IMR-90 (cell line): ENCODE measurements around the gene GABARAPL1. TPM values are rescaled to one million over a fixed set of nuclear protein-coding genes. Genes with fewer than 3 reads are reported as not detected.

ENCODE experiments used
- ATAC-seq: fragments of 200-7000 bp; cut with Tn5 transposase; 2 replicates; pipeline ENCODE4 v1.9.1; 2020; ENCODE audit warnings: low read depth, mild to moderate bottlenecking, moderate library complexity
- BruUV-seq: library from RNA; stranded (reverse); fragments of 400-500 nt; replicated peaks from 2 replicates; lab custom pipeline; 2021; lab: Mats Ljungman, UMichigan
- CTCF ChIA-PET: fragments of 300-600 bp; formaldehyde crosslinking; extraction: SDS; loops from one replicate; lab custom pipeline; 2021; ENCODE audit warnings: antibody characterized with exemption; lab: Yijun Ruan, JAX
- POLR2A ChIA-PET: fragments of 300-600 bp; sonication (Branson Sonifier 250); formaldehyde crosslinking; loops from one replicate; lab custom pipeline; 2022; ENCODE audit warnings: antibody characterized with exemption; ENCODE audit not compliant: unreplicated experiment; lab: Charles Lee
- DNase-seq: peaks from one replicate; pipeline ENCODE4 v3.0.0; 2013
- H2AFZ ChIP-seq: replicated peaks from 2 replicates; pipeline ENCODE3; 2013; ENCODE audit warnings: low read length, mild to moderate bottlenecking; ENCODE audit not compliant: poor library complexity
- H2AK5ac ChIP-seq: 2 replicates; pipeline ENCODE4 v1.6.1; 2013; ENCODE audit warnings: low read depth, low read length, inconsistent platforms
- H2AK9ac ChIP-seq: replicated peaks from 2 replicates; pipeline ENCODE3; 2013; ENCODE audit warnings: mild to moderate bottlenecking, low read depth, low read length, moderate library complexity; ENCODE audit not compliant: poor library complexity
- H2BK120ac ChIP-seq: 2 replicates; pipeline ENCODE4 v1.6.1; 2013; ENCODE audit warnings: low read depth, low read length, inconsistent platforms
- H2BK15ac ChIP-seq: 3 replicates; pipeline ENCODE4 v1.6.1; 2013; ENCODE audit warnings: low read depth, low read length, inconsistent platforms
- H2BK20ac ChIP-seq: 2 replicates; pipeline ENCODE4 v1.6.1; 2013; ENCODE audit warnings: low read depth, mild to moderate bottlenecking, inconsistent platforms, low read length, moderate library complexity
- H2BK5ac ChIP-seq: 2 replicates; pipeline ENCODE4 v1.6.1; 2013; ENCODE audit warnings: mild to moderate bottlenecking, low read depth, low read length, inconsistent platforms; ENCODE audit not compliant: poor library complexity, severe bottlenecking
- H3K14ac ChIP-seq: replicated peaks from 2 replicates; pipeline ENCODE4 v1.6.1; 2013; ENCODE audit warnings: low read depth, low read length, inconsistent platforms
- H3K18ac ChIP-seq: 2 replicates; pipeline ENCODE4 v1.6.1; 2013; ENCODE audit warnings: low read depth, low read length, control low read depth
- H3K23ac ChIP-seq: 2 replicates; pipeline ENCODE4 v1.6.1; 2013; ENCODE audit warnings: low read depth, low read length, inconsistent platforms
- H3K27ac ChIP-seq: 2 replicates; pipeline ENCODE4 v1.5.1; 2013; ENCODE audit warnings: mild to moderate bottlenecking, control low read depth, low read length; ENCODE audit not compliant: insufficient read depth
- H3K27me3 ChIP-seq: 2 replicates; pipeline ENCODE4 v1.6.1; 2013; ENCODE audit warnings: low read length; ENCODE audit not compliant: control insufficient read depth, insufficient read depth
- H3K36me3 ChIP-seq: 2 replicates; pipeline ENCODE4 v1.6.1; 2013; ENCODE audit warnings: low read length, mixed read lengths; ENCODE audit not compliant: control insufficient read depth, insufficient read depth
- H3K4ac ChIP-seq: 2 replicates; pipeline ENCODE4 v1.6.1; 2013; ENCODE audit warnings: low read depth, low read length, inconsistent platforms
- H3K4me1 ChIP-seq: 2 replicates; pipeline ENCODE4 v1.6.1; 2013; ENCODE audit warnings: low read length, mixed read lengths; ENCODE audit not compliant: control insufficient read depth, insufficient read depth
- H3K4me2 ChIP-seq: 2 replicates; pipeline ENCODE4 v1.6.1; 2013; ENCODE audit warnings: low read depth, mild to moderate bottlenecking, control low read depth, low read length, moderate library complexity
- H3K4me3 ChIP-seq: 2 replicates; pipeline ENCODE4 v1.5.1; 2013; ENCODE audit warnings: low read depth, mild to moderate bottlenecking, control low read depth, low read length, moderate library complexity; ENCODE audit not compliant: insufficient read depth
- H3K56ac ChIP-seq: 2 replicates; pipeline ENCODE4 v1.6.1; 2013; ENCODE audit warnings: low read length, inconsistent platforms; ENCODE audit not compliant: insufficient read depth; ENCODE audit errors: extremely low read depth
- H3K79me1 ChIP-seq, 2 experiments: 2 replicates each; pipeline ENCODE4 v1.6.1; 2013; ENCODE audit warnings: low read length in 2 of 2, inconsistent platforms in 1 of 2, low read depth in 1 of 2
- H3K9ac ChIP-seq: 2 replicates; pipeline ENCODE4 v1.6.1; 2013; ENCODE audit warnings: low read depth, low read length, control low read depth
- H3K9me1 ChIP-seq: 2 replicates; pipeline ENCODE4 v1.6.1; 2013; ENCODE audit warnings: low read length, inconsistent platforms; ENCODE audit not compliant: insufficient read depth
- H3K9me3 ChIP-seq: 2 replicates; pipeline ENCODE4 v1.6.1; 2013; ENCODE audit warnings: low read length; ENCODE audit not compliant: control insufficient read depth, insufficient read depth
- H4K20me1 ChIP-seq: 2 replicates; pipeline ENCODE4 v1.6.1; 2013; ENCODE audit warnings: low read length, inconsistent platforms; ENCODE audit not compliant: insufficient read depth
- H4K5ac ChIP-seq: 2 replicates; pipeline ENCODE4 v1.6.1; 2013; ENCODE audit warnings: mild to moderate bottlenecking, low read depth, low read length, control low read depth
- H4K8ac ChIP-seq, 2 experiments: 2 replicates each; pipeline ENCODE4 v1.6.1; 2013; ENCODE audit warnings: low read depth in 2 of 2, low read length in 2 of 2, control low read depth in 1 of 2, inconsistent platforms in 1 of 2
- H4K91ac ChIP-seq: 2 replicates; pipeline ENCODE4 v1.6.1; 2013; ENCODE audit warnings: low read depth, low read length, inconsistent platforms; ENCODE audit not compliant: insufficient read depth
- BHLHE40 ChIP-seq: fragments of 150-350 bp; IDR thresholded peaks from 2 replicates; pipeline ENCODE4 v1.6.1; 2016; ENCODE audit warnings: mild to moderate bottlenecking, low read depth, low read length
- CEBPB ChIP-seq: IDR thresholded peaks from 2 replicates; pipeline ENCODE4 v1.6.1; 2012; ENCODE audit warnings: low read depth, low read length, improper control_type of control experiment
- MXI1 ChIP-seq: IDR thresholded peaks from 2 replicates; pipeline ENCODE4 v1.6.1; 2012; ENCODE audit warnings: low read depth, mild to moderate bottlenecking, low read length, moderate library complexity, borderline replicate concordance
- WGBS, 2 experiments: methylation state at CpG; one replicate each; pipeline versions ENCODE4 v1.1.5 to v1.1.7; 2013; ENCODE audit warnings: missing lambda C conversion rate in 2 of 2; ENCODE audit not compliant: insufficient read length in 1 of 2; ENCODE audit errors: extremely low coverage in 2 of 2; 5-methylcytosine and 5-hydroxymethylcytosine counted together
- dilution Hi-C: fragments of 300-500 bp; cut with HindIII; formaldehyde crosslinking; loops from one replicate; pipeline ENCODE4 v1.14.3; 2018; ENCODE audit warnings: low sequenced_read_pairs; ENCODE audit not compliant: unreplicated experiment
- in situ Hi-C: fragments of 300-500 bp; cut with MboI; formaldehyde crosslinking; loops from 3 replicates; pipeline ENCODE4 v1.14.3; 2019; ENCODE audit warnings: low sequenced_read_pairs, inconsistent platforms, mixed read lengths
- intact Hi-C: fragments of 100-400 bp; cut with micrococcal nuclease; formaldehyde crosslinking; loops from 2 replicates; pipeline ENCODE4 v1.10.0; 2022
- polyA plus RNA-seq, 3 experiments: library from polyadenylated mRNA; depleted of rRNA; stranded (reverse); fragments of >200 nt; gene quantifications; 2 replicates each; pipeline ENCODE4 v1.2.3, GENCODE V29; 2012; ENCODE audit warnings: low replicate concordance in 1 of 3
- total RNA-seq: library from RNA; depleted of rRNA; stranded (reverse); fragments of >200 nt; gene quantifications from 2 replicates; pipeline ENCODE4 v1.2.3, GENCODE V29; 2012

Gene GABARAPL1
- total and polyA plus RNA-seq, 2 of the 4 experiments (the other 2 are of a cell fraction), result 51.6 to 93.6 TPM

GRCh38 chr12:10220398-10221077 is 7.9 kb downstream of the GABARAPL1 start:
- Histone ChIP-seq H3K27me3 (no peaks in the 10 kb centered on the region), H3K18ac (no peak overlapping the region), H2AFZ (no peak overlapping the region), H4K20me1 (peaks cover 19% of the 10 kb centered on the region; the same call in 1 of the 2 replicates), H3K27ac (no peak overlapping the region), H3K9me3 (no peaks in the 10 kb centered on the region), H4K8ac (no peak overlapping the region), H3K4me3 (no peak overlapping the region), H4K5ac (no peak overlapping the region), H3K4me2 (no peak overlapping the region), H3K9me1 (peaks cover 8% of the 10 kb centered on the region), H3K14ac (no peak overlapping the region), H2BK5ac (no peak overlapping the region), H3K4ac (no peak overlapping the region), H3K56ac (no peak overlapping the region), H3K4me1 (peaks cover 2% of the 10 kb centered on the region), H2AK5ac (no peak overlapping the region), H2AK9ac (no peak overlapping the region), H3K9ac (no peak overlapping the region), H4K91ac (no peak overlapping the region), H3K79me1 (peaks cover 15 to 31% of the 10 kb centered on the region in 2 experiments), H3K23ac (no peak overlapping the region), H2BK15ac (no peak overlapping the region), H2BK20ac (no peak overlapping the region), H3K36me3 (peaks cover 58% of the 10 kb centered on the region), H2BK120ac (no peak overlapping the region)
- ChIA-PET CTCF (no interaction called here), POLR2A (no interaction called here)
- TF ChIP-seq CEBPB (peak; percentile 96), MXI1 (no peak), BHLHE40 (no peak)
- no TSS peak for BruUV-seq
- intact Hi-C loops, result no loop called here
- no CpG with 5 or more reads among the region's 8 CpGs for WGBS, 2 experiments
- dilution Hi-C loops, result no loop called here
- DNase-seq (peak; percentile 64), ATAC-seq (peak; percentile 60)
- in situ Hi-C loops, result no loop called here
